Measurements from ENCODE around the gene TRIM74. TPM values are rescaled to one million over a fixed set of nuclear protein-coding genes. Genes with fewer than 3 reads are reported as not detected.
"Not testable (repeated sequence)": the region's sequence is repeated elsewhere in the genome, so short reads cannot be mapped to it uniquely, and the experiment has no call there.

The TRIM74 gene
- total and polyA plus RNA-seq, 2 experiments from 2014 or later, result not detected

- peaks cover 12% of the 10 kb centered on the region for H3F3A ChIP-seq (ENCODE audit: insufficient read depth)
- peaks cover 9% of the 10 kb centered on the region; the same call in 1 of the 2 replicates for H3K4me1 ChIP-seq (ENCODE audit: insufficient read depth)
- H3K9me3 ChIP-seq (ENCODE audit: low read depth), result no peaks in the 10 kb centered on the region
- 0% methylated on average over 19 to 34 of the region's 35 CpGs for WGBS, 2 experiments (ENCODE audit: low coverage in 1 of 2, low lambda C conversion rate in 2 of 2, missing lambda C conversion rate in 2 of 2)
- H3K4me3 ChIP-seq, result peak overlapping the region; percentile 99
- peak overlapping the region; percentile 95 for H3K27ac ChIP-seq
- no peaks in the 10 kb centered on the region for H3K9me2 ChIP-seq (ENCODE audit: insufficient read depth)
- in situ Hi-C loops (cut with MboI), result no loop called here
- H3K36me3 ChIP-seq (ENCODE audit: low read depth), result peaks cover 41% of the 10 kb centered on the region
- TF ChIP-seq EZH2phosphoT487 (IDR thresholded peaks at IDR 0.05; ENCODE audit: insufficient read depth, low read depth) (no peak), EZH2 (IDR thresholded peaks at IDR 0.05; ENCODE audit: insufficient read depth, poor library complexity, severe bottlenecking) (no peak)
- H2AFZ ChIP-seq, result no peak overlapping the region
- H3K9ac ChIP-seq, result peak overlapping the region; percentile 99
- DNase-seq, result peak; percentile 67
- H3K79me2 ChIP-seq (ENCODE audit: insufficient read depth), result peaks cover 90% of the 10 kb centered on the region
- no peaks in the 10 kb centered on the region for H4K20me1 ChIP-seq (ENCODE audit: insufficient read depth)
- peak overlapping the region; percentile 95 for H3K4me2 ChIP-seq (ENCODE audit: unreplicated experiment)
- no peaks in the 10 kb centered on the region for H3K27me3 ChIP-seq (replicated peaks; ENCODE audit: insufficient read depth)
Observed at GRCh38 chr7:72925546-72926120, 43.6 kb downstream of the TRIM74 start.

- WGBS, 2 experiments (ENCODE audit: low coverage in 1 of 2, low lambda C conversion rate in 2 of 2, missing lambda C conversion rate in 2 of 2), result 1% methylated on average over 58 to 82 of the region's 91 CpGs
- in situ Hi-C loops (cut with MboI), result no loop called here
- Histone ChIP-seq H3K4me1 (ENCODE audit: insufficient read depth) (peaks cover 9% of the 10 kb centered on the region; the same call in 1 of the 2 replicates), H3K27me3 (replicated peaks; ENCODE audit: insufficient read depth) (no peaks in the 10 kb centered on the region), H3K27ac (peak within 1 kb of the TSS; percentile 95), H3K4me3 (peak within 1 kb of the TSS; percentile 99), H3K36me3 (ENCODE audit: low read depth) (peaks cover 37% of the 10 kb centered on the region), H3K79me2 (ENCODE audit: insufficient read depth) (peaks cover 90% of the 10 kb centered on the region), H4K20me1 (ENCODE audit: insufficient read depth) (no peaks in the 10 kb centered on the region), H3K9me2 (ENCODE audit: insufficient read depth) (no peaks in the 10 kb centered on the region), H3K9ac (peak within 1 kb of the TSS; percentile 99), H3K4me2 (ENCODE audit: unreplicated experiment) (peak within 1 kb of the TSS; percentile 95), H3F3A (ENCODE audit: insufficient read depth) (peaks cover 13% of the 10 kb centered on the region), H3K9me3 (ENCODE audit: low read depth) (no peaks in the 10 kb centered on the region), H2AFZ (peak within 1 kb of the TSS; percentile 95)
- TF ChIP-seq EZH2 (IDR thresholded peaks at IDR 0.05; ENCODE audit: insufficient read depth, poor library complexity, severe bottlenecking) (no peak), EZH2phosphoT487 (IDR thresholded peaks at IDR 0.05; ENCODE audit: insufficient read depth, low read depth) (no peak)
- DNase-seq, result peak; percentile 93
Observed at GRCh38 chr7:72924733-72925545, 44.3 kb downstream of the TRIM74 start, which contains the start of gene POM121. Gene POM121 (plus strand): TSS chr7:72925095. CDS start chr7:72925122, 27 bp downstream.

- 1% methylated on average over 5 of the region's 5 CpGs for WGBS, 2 experiments (ENCODE audit: low coverage in 1 of 2, low lambda C conversion rate in 2 of 2, missing lambda C conversion rate in 2 of 2)
- Histone ChIP-seq H3F3A (ENCODE audit: insufficient read depth) (peaks cover 19% of the 10 kb centered on the region), H3K27me3 (replicated peaks; ENCODE audit: insufficient read depth) (no peaks in the 10 kb centered on the region), H3K27ac (peak overlapping the region; percentile 95), H3K4me3 (peak overlapping the region; percentile 99), H3K4me2 (ENCODE audit: unreplicated experiment) (peak overlapping the region; percentile 95), H3K9ac (peak overlapping the region; percentile 99), H3K36me3 (ENCODE audit: low read depth) (peaks cover 35% of the 10 kb centered on the region), H3K4me1 (ENCODE audit: insufficient read depth) (peaks cover 15% of the 10 kb centered on the region), H3K9me2 (ENCODE audit: insufficient read depth) (no peaks in the 10 kb centered on the region), H3K9me3 (ENCODE audit: low read depth) (no peaks in the 10 kb centered on the region), H4K20me1 (ENCODE audit: insufficient read depth) (no peaks in the 10 kb centered on the region), H2AFZ (peak overlapping the region; percentile 95), H3K79me2 (ENCODE audit: insufficient read depth) (peaks cover 91% of the 10 kb centered on the region)
- TF ChIP-seq EZH2 (IDR thresholded peaks at IDR 0.05; ENCODE audit: insufficient read depth, poor library complexity, severe bottlenecking), result no peak
- TF ChIP-seq EZH2phosphoT487 (IDR thresholded peaks at IDR 0.05; ENCODE audit: insufficient read depth, low read depth), result no peak
- no peak for DNase-seq
- in situ Hi-C loops (cut with MboI), result no loop called here
Observed at GRCh38 chr7:72924386-72924732, 44.9 kb downstream of the TRIM74 start.

GRCh38 chr7:72919256-72919775, 50.0 kb downstream of the TRIM74 start:
- Histone ChIP-seq H3K9me3 (ENCODE audit: low read depth) (no peaks in the 10 kb centered on the region), H3K36me3 (ENCODE audit: low read depth) (peaks cover 8% of the 10 kb centered on the region; the same call in 1 of the 2 replicates), H3K27me3 (replicated peaks; ENCODE audit: insufficient read depth) (no peaks in the 10 kb centered on the region), H3K9ac (peak overlapping the region; percentile 13; the same call in 1 of the 2 replicates), H3K4me3 (no peak overlapping the region), H3K4me2 (ENCODE audit: unreplicated experiment) (no peak overlapping the region), H4K20me1 (ENCODE audit: insufficient read depth) (no peaks in the 10 kb centered on the region), H3F3A (ENCODE audit: insufficient read depth) (peaks cover 10% of the 10 kb centered on the region), H3K27ac (peak overlapping the region; percentile 17), H3K9me2 (ENCODE audit: insufficient read depth) (no peaks in the 10 kb centered on the region), H2AFZ (no peak overlapping the region), H3K4me1 (ENCODE audit: insufficient read depth) (peaks cover 13% of the 10 kb centered on the region), H3K79me2 (ENCODE audit: insufficient read depth) (peaks cover 96% of the 10 kb centered on the region)
- peak; percentile 33 for DNase-seq
- WGBS, 2 experiments (ENCODE audit: low coverage in 1 of 2, low lambda C conversion rate in 2 of 2, missing lambda C conversion rate in 2 of 2), result 84 to 87% methylated on average over 4 of the region's 4 CpGs
- in situ Hi-C loops (cut with MboI), result no loop called here
- no peak for TF ChIP-seq EZH2 (IDR thresholded peaks at IDR 0.05; ENCODE audit: insufficient read depth, poor library complexity, severe bottlenecking)
- no peak for TF ChIP-seq EZH2phosphoT487 (IDR thresholded peaks at IDR 0.05; ENCODE audit: insufficient read depth, low read depth)

GRCh38 chr7:72914756-72915525, 54.3 kb downstream of the TRIM74 start:
- H3K27me3 ChIP-seq (replicated peaks; ENCODE audit: insufficient read depth); H3F3A ChIP-seq (ENCODE audit: insufficient read depth); H3K36me3 ChIP-seq (ENCODE audit: low read depth); H3K9me2 ChIP-seq (ENCODE audit: insufficient read depth); H3K9ac ChIP-seq; H3K4me3 ChIP-seq; in situ Hi-C loops (cut with MboI); H3K27ac ChIP-seq; H2AFZ ChIP-seq; H3K4me1 ChIP-seq (ENCODE audit: insufficient read depth); H3K4me2 ChIP-seq (ENCODE audit: unreplicated experiment); H4K20me1 ChIP-seq (ENCODE audit: insufficient read depth); H3K9me3 ChIP-seq (ENCODE audit: low read depth): not testable (repeated sequence)
- peaks cover 78% of the 10 kb centered on the region for H3K79me2 ChIP-seq (ENCODE audit: insufficient read depth)
- DNase-seq, result peak; percentile 83
- 53 to 56% methylated on average over 9 of the region's 9 CpGs for WGBS, 2 experiments (ENCODE audit: low coverage in 1 of 2, low lambda C conversion rate in 2 of 2, missing lambda C conversion rate in 2 of 2)

GRCh38 chr7:72913750-72914149, 55.5 kb downstream of the TRIM74 start:
- H3K9me3 ChIP-seq (ENCODE audit: low read depth); H2AFZ ChIP-seq; H3K27ac ChIP-seq; H3F3A ChIP-seq (ENCODE audit: insufficient read depth); H3K4me3 ChIP-seq; in situ Hi-C loops (cut with MboI); DNase-seq; H3K9me2 ChIP-seq (ENCODE audit: insufficient read depth); H3K9ac ChIP-seq; H3K36me3 ChIP-seq (ENCODE audit: low read depth); H3K4me2 ChIP-seq (ENCODE audit: unreplicated experiment); H4K20me1 ChIP-seq (ENCODE audit: insufficient read depth); H3K27me3 ChIP-seq (replicated peaks; ENCODE audit: insufficient read depth); H3K4me1 ChIP-seq (ENCODE audit: insufficient read depth): not testable (repeated sequence)
- 90 to 93% methylated on average over 10 of the region's 10 CpGs for WGBS, 2 experiments (ENCODE audit: low coverage in 1 of 2, low lambda C conversion rate in 2 of 2, missing lambda C conversion rate in 2 of 2)
- peaks cover 78% of the 10 kb centered on the region for H3K79me2 ChIP-seq (ENCODE audit: insufficient read depth)

Data from GM23248 (cell line).